Glomerular visceral epithelial cell (primary cell): ENCODE results near the gene SLC44A3.

Source experiments
- DNase-seq: peaks from one replicate; pipeline ENCODE4 v3.0.0-alpha.2; 2016; ENCODE audit errors: extremely low spot score

The SLC44A3 gene

DNA sequence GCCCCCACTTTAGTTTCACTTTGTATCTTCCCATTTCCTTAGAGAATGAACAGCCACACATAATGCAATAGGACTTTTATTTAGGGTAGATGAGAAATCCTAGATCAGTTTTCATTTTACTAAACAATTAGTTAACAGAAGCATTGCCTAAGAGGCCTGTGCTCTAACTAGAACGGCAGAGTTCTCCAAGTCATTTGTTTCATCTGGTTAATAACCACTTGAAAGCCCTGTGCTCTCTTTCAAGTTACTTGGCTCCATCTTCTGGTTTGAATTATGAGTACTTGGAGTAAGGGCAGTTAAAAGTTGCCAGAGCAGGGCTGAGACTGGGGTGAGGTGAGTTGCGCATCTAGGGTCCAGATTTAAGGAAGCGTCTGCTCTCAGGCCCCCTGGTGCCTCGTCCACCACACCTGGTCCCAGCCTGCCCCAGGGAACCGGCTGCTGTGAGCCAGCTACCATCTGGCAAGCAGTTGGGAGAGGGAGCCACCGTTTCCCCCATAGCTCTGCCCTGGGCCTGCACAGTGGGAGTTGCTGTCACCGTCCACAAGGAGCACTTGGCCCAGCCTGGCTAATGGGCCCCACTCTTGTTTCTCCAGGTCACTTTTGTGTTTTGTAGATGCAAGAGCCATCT is 18.1 kb upstream of the SLC44A3 start:
- peak; percentile 64 for DNase-seq

- no peak for DNase-seq
Measured at GRCh38 chr1:94803106-94803505, 17.1 kb upstream of the SLC44A3 start.

GRCh38 chr1:94803517-94804441 is 16.4 kb upstream of the SLC44A3 start:
- no peak for DNase-seq

DNA sequence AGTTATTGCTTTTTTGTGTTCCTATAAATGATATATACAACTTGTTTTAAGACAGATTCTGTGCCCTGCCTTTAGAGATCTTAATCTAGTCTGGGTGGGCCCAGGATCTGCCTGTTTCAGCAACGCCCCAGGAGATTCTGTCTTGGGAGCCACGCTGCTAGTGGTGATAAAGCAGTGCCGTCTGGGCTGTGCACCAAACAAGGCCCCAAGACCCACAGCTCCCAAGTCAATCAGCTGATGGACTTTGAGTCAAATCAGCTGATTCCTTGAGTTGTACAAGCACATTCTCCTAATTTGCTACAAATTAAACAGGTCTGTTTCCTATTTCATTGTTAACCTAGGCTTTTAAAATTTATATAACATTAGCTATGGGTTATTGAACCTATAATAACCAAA is 15.7 kb upstream of the SLC44A3 start:
- DNase-seq, result no peak

GRCh38 chr1:94805912-94806311 is 14.2 kb upstream of the SLC44A3 start:
- DNase-seq, result peak; percentile 64

DNA sequence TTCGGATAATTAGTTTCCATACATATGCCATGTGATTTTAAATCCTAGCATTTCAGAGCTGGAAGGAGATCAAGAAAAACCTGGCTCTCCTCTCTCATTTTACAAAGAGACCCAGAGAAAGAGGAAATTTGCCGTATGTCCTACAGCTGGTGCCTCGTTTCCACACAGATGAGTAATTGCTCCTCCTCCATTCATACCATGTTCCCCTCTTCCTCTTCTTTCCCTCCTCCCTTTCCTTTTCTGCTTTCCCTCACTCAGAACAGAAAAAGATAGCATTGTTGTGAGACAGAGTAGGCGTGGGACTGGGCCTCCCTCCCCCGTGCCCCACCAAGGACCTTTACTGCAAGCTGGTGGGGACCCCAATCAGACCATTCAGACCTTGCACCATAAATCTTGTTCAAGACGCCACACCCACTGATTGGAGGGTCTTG is 13.7 kb upstream of the SLC44A3 start:
- DNase-seq, result no peak

GRCh38 chr1:94807742-94808491 is 12.2 kb upstream of the SLC44A3 start:
- peak; percentile 27 for DNase-seq

GRCh38 chr1:94808669-94809068 is 11.5 kb upstream of the SLC44A3 start:
- DNase-seq, result no peak

DNA sequence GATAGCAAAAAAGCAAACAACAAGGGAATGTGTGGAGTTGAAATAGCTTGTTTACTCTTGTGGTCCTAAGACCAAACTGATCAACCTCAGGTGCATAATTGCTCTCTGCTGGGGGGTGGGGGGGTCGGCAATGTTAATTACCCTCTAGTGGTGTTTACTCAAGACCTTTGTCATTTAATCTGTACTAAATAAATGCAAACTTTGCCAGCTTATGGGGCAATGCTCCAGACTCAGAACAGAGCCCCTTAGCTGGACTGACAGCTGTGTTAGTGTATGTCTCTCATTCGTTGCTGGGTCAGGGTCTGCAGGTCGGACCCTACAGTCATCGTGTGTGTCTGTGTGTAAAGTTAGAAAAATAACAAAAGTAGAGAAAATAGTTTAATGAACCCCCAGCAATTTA is 7.2 kb upstream of the SLC44A3 start:
- DNase-seq, result no peak

DNA sequence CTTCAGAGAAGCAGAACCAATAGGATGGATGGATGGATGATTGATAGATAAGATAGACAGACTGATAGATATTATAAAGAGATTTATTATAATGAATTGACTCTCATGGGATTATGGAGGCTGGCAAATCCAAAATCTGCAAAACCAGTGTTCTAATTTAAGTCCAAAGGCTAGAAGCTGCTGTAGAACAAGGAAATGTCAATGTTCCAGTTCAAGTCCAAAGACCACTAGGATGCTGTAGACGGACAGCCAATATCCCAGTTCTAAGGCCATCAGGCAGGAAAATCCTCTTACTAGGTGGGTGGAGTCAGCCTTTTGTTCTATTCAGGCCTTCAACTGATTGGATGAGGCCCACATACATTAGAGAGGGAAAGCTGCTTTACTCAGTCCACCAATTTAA is 4.1 kb upstream of the SLC44A3 start:
- no peak for DNase-seq

DNA sequence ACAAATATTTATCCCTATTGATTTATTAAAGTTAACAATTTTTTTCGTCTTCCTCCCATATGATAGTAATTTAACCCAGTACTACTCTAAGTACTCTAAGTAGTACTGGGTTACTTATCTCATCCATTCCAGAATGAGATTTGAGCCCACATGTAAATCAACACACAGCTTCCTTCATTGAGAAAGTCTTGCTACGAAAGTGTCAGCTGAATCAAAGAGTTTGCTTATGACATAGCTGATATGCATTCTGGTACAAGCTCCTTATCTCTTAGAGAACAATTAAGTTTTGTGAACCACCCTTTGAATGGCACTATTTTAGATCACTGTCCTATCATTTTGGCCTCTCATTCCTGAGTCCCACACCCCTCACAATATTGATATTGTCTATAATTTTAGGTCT is 2.4 kb upstream of the SLC44A3 start:
- no peak for DNase-seq

DNA sequence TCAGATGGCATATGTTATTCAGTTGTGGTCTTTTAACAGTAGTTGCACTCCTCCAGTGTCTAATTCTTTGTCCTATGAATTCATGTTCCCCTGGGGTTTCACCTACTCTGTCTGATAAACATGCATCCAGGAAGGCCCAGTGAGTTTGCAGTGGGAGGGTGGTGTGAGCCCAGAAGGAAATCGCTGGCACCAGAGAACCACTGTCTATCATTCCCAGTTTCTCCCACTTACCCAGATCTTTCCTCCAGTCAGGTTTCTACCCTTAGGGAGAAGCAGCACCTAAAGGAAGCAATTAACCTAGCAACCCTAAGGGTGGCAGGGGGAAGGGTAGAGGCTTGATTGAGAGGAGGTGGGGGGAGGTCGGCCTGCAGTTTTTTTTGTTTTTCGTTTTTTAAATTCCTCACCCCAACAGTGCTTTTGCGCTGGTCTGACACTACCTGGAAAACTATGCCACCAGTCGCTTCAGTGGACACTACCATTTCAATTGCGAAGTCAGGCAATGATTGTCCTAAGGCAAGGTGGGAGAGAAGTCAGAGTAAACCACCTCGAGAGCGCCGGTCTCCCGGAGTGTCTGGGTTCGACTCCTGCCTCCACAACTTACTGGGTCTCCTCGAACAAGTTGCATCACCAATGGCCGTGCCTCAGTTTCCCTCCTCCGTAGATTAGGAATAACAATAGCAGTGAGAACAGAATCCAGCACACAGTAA is 766 bp upstream of the SLC44A3 start:
- DNase-seq, result peak; percentile 13

DNA sequence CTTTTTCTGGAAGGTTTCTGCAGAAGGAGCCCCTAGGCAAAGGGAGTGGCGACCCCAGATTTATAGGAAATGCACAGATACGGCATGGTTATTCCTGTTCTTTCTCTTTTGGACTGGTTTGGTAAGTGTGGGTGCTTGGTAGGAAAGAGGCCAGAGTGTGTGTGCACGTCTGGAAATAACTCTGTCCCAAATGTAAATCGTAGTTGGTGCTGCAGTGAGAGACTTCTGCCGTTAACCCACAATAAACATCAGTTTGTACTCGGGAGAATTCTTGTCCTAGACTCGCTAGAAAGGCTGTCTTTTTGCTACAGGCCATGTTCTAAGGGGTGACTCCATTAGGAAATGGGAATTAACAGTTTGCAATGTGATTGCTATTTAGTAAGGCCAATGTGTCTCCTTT is 779 bp downstream of the SLC44A3 start:
- peak; percentile 12 for DNase-seq

DNA sequence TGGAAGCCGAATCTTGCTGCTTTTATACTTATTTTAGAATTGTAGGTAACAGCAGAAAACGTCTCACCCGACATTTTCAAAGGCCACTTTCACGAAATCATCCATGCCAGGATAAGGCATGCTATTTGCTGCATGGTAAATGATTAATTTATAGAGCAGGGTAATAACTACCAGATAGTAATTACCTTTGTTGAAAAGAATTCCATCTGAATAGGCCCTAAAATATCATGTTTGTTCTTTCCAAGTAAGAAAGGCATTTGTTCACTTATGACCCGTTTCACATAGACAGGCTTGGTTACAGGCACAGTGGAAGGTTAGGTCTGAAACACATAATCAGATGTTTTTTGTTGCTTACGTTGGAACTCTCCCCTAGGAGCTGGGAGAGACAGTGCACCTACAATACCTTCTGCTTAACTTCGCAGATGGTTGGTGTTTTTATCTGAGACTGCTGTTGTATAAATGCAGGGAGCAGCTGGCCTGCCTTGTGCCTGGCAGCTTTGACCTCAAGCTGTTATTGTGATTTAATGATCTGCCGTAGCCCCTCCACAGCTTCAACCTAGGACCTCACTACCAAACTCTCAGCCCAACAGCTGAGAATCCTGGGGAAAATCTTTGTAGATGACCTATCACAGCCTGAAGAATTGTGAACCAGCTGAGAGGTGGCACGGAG is 1.6 kb downstream of the SLC44A3 start:
- DNase-seq, result peak; percentile 50

DNA sequence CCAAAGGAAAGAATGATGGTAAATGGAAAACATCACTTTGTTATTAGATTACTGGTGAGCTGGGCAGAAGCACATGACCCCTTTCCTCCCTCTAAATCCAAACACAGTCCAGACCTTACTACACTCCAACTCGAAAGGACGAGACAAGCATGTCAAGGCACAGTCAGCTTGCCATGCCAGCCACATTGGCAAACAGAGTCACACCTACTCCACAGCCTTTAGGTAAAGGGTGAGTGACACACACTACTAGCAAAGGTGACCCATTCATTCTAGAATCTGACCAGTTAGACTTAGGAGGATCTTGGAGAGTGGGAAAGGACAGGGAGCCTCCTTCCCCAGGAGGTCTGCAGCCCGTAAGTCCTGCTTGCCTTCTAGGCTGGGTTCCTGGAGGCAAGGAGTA is 3.0 kb downstream of the SLC44A3 start:
- no peak for DNase-seq

DNA sequence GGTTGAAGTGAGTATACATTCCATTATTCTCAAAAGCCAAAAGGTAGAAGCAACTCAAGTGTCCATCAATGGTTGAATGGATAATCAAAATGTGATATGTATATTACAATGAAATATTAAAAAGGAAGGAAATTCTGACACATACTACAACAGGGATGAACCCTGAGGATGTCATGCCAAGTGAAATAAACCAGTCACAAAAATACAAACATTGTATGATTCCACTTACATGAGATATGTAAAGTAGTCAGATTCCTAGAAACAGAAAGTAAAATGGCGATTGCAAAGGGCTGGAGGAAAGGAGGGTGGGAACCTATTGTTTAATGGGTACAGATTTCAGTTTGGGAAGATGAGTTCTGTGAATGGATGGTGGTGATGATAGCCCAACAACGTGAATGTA is 5.8 kb downstream of the SLC44A3 start:
- no peak for DNase-seq

DNA sequence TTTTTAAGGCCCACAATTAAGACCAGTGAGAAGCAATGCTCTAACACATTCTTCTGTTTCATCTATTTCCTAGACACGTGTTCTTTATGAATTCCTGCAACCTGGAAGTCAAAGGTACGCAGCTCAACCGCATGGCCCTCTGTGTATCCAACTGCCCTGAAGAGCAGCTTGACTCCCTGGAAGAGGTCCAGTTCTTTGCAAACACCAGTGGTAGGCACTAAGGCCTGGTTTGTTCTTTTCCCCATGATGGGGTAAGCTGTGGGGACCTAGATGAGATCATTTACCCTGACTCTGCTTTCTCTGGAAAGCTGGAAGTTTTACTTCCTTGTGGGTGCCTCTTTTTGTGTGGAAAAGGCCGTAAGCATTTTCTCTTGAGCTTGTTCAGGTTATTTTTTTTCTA is 7.3 kb downstream of the SLC44A3 start:
- no peak for DNase-seq

DNA sequence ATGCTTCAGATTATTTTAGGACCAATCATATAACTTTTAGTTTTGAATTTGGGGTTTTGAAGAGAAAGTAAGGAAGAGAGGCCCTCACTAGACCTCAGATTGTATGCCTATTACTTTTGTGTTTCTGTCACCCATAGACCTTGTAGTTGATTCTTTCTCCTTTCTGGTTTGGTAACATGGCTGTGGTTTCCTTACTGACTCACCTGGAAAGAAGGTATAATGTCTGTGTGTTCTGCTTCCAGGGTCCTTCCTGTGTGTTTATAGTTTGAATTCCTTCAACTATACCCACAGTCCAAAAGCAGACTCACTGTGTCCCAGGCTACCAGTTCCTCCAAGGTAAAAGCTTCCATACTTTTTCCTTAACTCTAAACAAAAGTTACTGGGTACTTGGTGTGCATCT is 8.1 kb downstream of the SLC44A3 start:
- no peak for DNase-seq

DNA sequence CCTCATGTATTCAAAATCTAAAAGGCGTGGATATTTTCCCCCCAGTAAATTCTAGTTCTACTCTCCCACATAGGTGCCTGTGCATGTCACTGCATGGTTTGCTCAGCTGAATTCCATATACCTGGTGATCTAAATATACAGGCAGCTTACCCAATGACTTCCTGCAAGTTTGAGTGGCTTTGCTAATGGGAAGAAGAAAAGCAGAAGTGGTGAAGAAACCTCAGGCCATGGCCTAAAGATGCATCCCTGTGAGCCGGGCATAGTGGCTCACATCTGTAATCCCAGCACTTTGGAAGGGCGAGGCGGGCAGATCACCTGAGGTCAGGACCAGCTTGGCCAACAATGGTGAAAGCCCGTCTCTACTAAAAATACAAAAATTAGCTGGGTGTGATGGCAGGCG is 11.5 kb downstream of the SLC44A3 start:
- no peak for DNase-seq

GRCh38 chr1:94832446-94832845 is 12.3 kb downstream of the SLC44A3 start:
- no peak for DNase-seq

- DNase-seq, result no peak
Measured at GRCh38 chr1:94832931-94833585, 12.9 kb downstream of the SLC44A3 start.
